Mesodermal cell (in vitro differentiated cells): ENCODE measurements around the gene MAGI1.
"Not testable (repeated sequence)": the region's sequence is repeated elsewhere in the genome, so short reads cannot be mapped to it uniquely, and the experiment has no call there.

Source experiments
- H3K27ac ChIP-seq: 2 replicates; pipeline ENCODE4 v1.7.0; 2013; ENCODE audit warnings: mild to moderate bottlenecking, low read depth, low read length, moderate library complexity; ENCODE audit not compliant: severe bottlenecking
- H3K36me3 ChIP-seq: 2 replicates; pipeline ENCODE4 v1.7.1; 2013; ENCODE audit warnings: mild to moderate bottlenecking, low read length, moderate library complexity; ENCODE audit not compliant: control insufficient read depth, insufficient read depth
- H3K4me1 ChIP-seq: one replicate; pipeline ENCODE4 v1.7.1; 2013; ENCODE audit warnings: mild to moderate bottlenecking, low read length; ENCODE audit not compliant: insufficient read depth, control insufficient read depth, poor library complexity, severe bottlenecking
- H3K4me3 ChIP-seq: 2 replicates; pipeline ENCODE4 v1.7.0; 2013; ENCODE audit warnings: low read length, control low read depth, mild to moderate bottlenecking; ENCODE audit not compliant: insufficient read depth, poor library complexity, severe bottlenecking; ENCODE audit errors: extremely low read depth
- H3K9me3 ChIP-seq: 2 replicates; pipeline ENCODE4 v1.7.1; 2013; ENCODE audit warnings: mild to moderate bottlenecking, low read length, moderate library complexity; ENCODE audit not compliant: control insufficient read depth
- WGBS, 2 experiments: methylation state at CpG; one replicate each; pipeline ENCODE4 v1.1.5; 2013; ENCODE audit warnings: missing lambda C conversion rate in 2 of 2; ENCODE audit not compliant: insufficient coverage in 2 of 2; 5-methylcytosine and 5-hydroxymethylcytosine counted together

MAGI1 gene

GRCh38 chr3:66028457-66028856, 10.3 kb downstream of the MAGI1 start:
- no peaks in the 10 kb centered on the region for H3K9me3 ChIP-seq
- WGBS, 2 experiments: 80 to 98% methylated on average over 10 to 12 of the region's 12 CpGs
- no peaks in the 10 kb centered on the region for H3K36me3 ChIP-seq
- peaks cover 7% of the 10 kb centered on the region for H3K4me1 ChIP-seq
- H3K27ac ChIP-seq: no peak overlapping the region
- no peak overlapping the region for H3K4me3 ChIP-seq

- WGBS, 2 experiments: 96% methylated on average over 3 to 4 of the region's 8 CpGs
Measured at GRCh38 chr3:66027099-66027498, 11.6 kb downstream of the MAGI1 start.

GRCh38 chr3:66023738-66024385, 14.9 kb downstream of the MAGI1 start:
- no peaks in the 10 kb centered on the region for H3K36me3 ChIP-seq
- H3K4me3 ChIP-seq: no peak overlapping the region
- WGBS, 2 experiments: 86 to 94% methylated on average over 1 to 3 of the region's 3 CpGs
- no peaks in the 10 kb centered on the region for H3K9me3 ChIP-seq
- no peak overlapping the region for H3K27ac ChIP-seq
- peaks cover 11% of the 10 kb centered on the region for H3K4me1 ChIP-seq

More at GRCh38 chr3:66027099-66027498, 11.6 kb downstream of the MAGI1 start:
- H3K36me3 ChIP-seq, H3K27ac ChIP-seq, H3K9me3 ChIP-seq, H3K4me3 ChIP-seq: not testable (repeated sequence)
- peaks cover 12% of the 10 kb centered on the region for H3K4me1 ChIP-seq

GRCh38 chr3:66023229-66023628, 15.5 kb downstream of the MAGI1 start:
- no peaks in the 10 kb centered on the region for H3K9me3 ChIP-seq
- no peak overlapping the region for H3K27ac ChIP-seq
- no peaks in the 10 kb centered on the region for H3K36me3 ChIP-seq
- no peak overlapping the region for H3K4me3 ChIP-seq
- H3K4me1 ChIP-seq: peaks cover 11% of the 10 kb centered on the region
- WGBS, 2 experiments: 88 to 100% methylated on average over 1 of the region's 2 CpGs

- no peaks in the 10 kb centered on the region for H3K36me3 ChIP-seq
- no peaks in the 10 kb centered on the region for H3K9me3 ChIP-seq
- no peak overlapping the region for H3K4me3 ChIP-seq
- 42 to 65% methylated on average over 2 of the region's 4 CpGs for WGBS, 2 experiments
- H3K27ac ChIP-seq: no peak overlapping the region
- H3K4me1 ChIP-seq: peaks cover 11% of the 10 kb centered on the region
Measured at GRCh38 chr3:66021731-66022131, 17.0 kb downstream of the MAGI1 start.

GRCh38 chr3:66019896-66020295, 18.8 kb downstream of the MAGI1 start:
- WGBS, 2 experiments: 78 to 83% methylated on average over 8 of the region's 8 CpGs
- Histone ChIP-seq H3K36me3 (no peaks in the 10 kb centered on the region), H3K4me1 (peaks cover 11% of the 10 kb centered on the region), H3K4me3 (no peak overlapping the region), H3K9me3 (no peaks in the 10 kb centered on the region), H3K27ac (no peak overlapping the region)

- H3K9me3 ChIP-seq: no peaks in the 10 kb centered on the region
- peaks cover 11% of the 10 kb centered on the region for H3K4me1 ChIP-seq
- no peaks in the 10 kb centered on the region for H3K36me3 ChIP-seq
- WGBS, 2 experiments: 75 to 84% methylated on average over 8 of the region's 8 CpGs
- H3K4me3 ChIP-seq: no peak overlapping the region
- no peak overlapping the region for H3K27ac ChIP-seq
Measured at GRCh38 chr3:66018057-66019033, 20.4 kb downstream of the MAGI1 start.

GRCh38 chr3:66017591-66017990, 21.1 kb downstream of the MAGI1 start:
- Histone ChIP-seq H3K27ac (no peak overlapping the region), H3K4me1 (peaks cover 8% of the 10 kb centered on the region), H3K36me3 (no peaks in the 10 kb centered on the region), H3K4me3 (no peak overlapping the region), H3K9me3 (no peaks in the 10 kb centered on the region)
- WGBS, 2 experiments: 88 to 91% methylated on average over 4 of the region's 5 CpGs

GRCh38 chr3:66017084-66017483, 21.6 kb downstream of the MAGI1 start:
- Histone ChIP-seq H3K36me3 (no peaks in the 10 kb centered on the region), H3K27ac (no peak overlapping the region), H3K4me1 (peaks cover 7% of the 10 kb centered on the region), H3K4me3 (no peak overlapping the region), H3K9me3 (no peaks in the 10 kb centered on the region)
- 87 to 93% methylated on average over 14 to 15 of the region's 16 CpGs for WGBS, 2 experiments

GRCh38 chr3:66015841-66016240, 22.9 kb downstream of the MAGI1 start:
- Histone ChIP-seq H3K9me3 (no peaks in the 10 kb centered on the region), H3K27ac (no peak overlapping the region), H3K4me3 (no peak overlapping the region), H3K4me1 (peaks cover 7% of the 10 kb centered on the region), H3K36me3 (no peaks in the 10 kb centered on the region)
- 100% methylated on average over 3 of the region's 4 CpGs; no CpG with 5 or more reads in 1 of the 2 experiments for whole genome bisulfite sequencing, 2 experiments
